GM12864 (cell line): ENCODE data around the gene SEMA3F.

Source experiments
- DNase-seq: peaks from one replicate; pipeline ENCODE4 v3.0.0-alpha.2; 2011; ENCODE audit warnings: low read depth
- H3K4me3 ChIP-seq: 2 replicates; pipeline ENCODE4 v1.5.1; 2011; ENCODE audit warnings: mild to moderate bottlenecking, low read depth, low read length, control low read depth
- CTCF ChIP-seq: IDR thresholded peaks from 2 replicates; pipeline ENCODE4 v1.5.1; 2011; ENCODE audit warnings: low read depth, mild to moderate bottlenecking, moderate library complexity, low read length, control low read depth, inconsistent platforms; ENCODE audit errors: missing control alignments

The SEMA3F gene

GRCh38 chr3:50190936-50191660 is 36.0 kb downstream of the SEMA3F start, which contains the start of gene GNAT1:
TSS of gene GNAT1 (plus strand) at chr3:50191610. CDS start at chr3:50191726, 116 bp downstream.
- no peak for TF ChIP-seq CTCF
- DNase-seq: no peak
- no peak within 1 kb of the TSS for H3K4me3 ChIP-seq

- no peak for DNase-seq
- no peak for TF ChIP-seq CTCF
- no peak overlapping the region for H3K4me3 ChIP-seq
Measured at GRCh38 chr3:50192124-50192523, 37.0 kb downstream of the SEMA3F start.

GRCh38 chr3:50192689-50193141 is 37.6 kb downstream of the SEMA3F start:
- peak; percentile 39 for DNase-seq
- TF ChIP-seq CTCF: peak; percentile 94
- H3K4me3 ChIP-seq: no peak overlapping the region

- no peak for DNase-seq
- TF ChIP-seq CTCF: no peak
- H3K4me3 ChIP-seq: no peak overlapping the region
Measured at GRCh38 chr3:50193286-50193685, 38.2 kb downstream of the SEMA3F start.

- no peak for TF ChIP-seq CTCF
- no peak for DNase-seq
- H3K4me3 ChIP-seq: no peak overlapping the region
Measured at GRCh38 chr3:50193746-50194127, 38.6 kb downstream of the SEMA3F start.

GRCh38 chr3:50194128-50194902 is 39.2 kb downstream of the SEMA3F start:
- DNase-seq: peak; percentile 29
- H3K4me3 ChIP-seq: no peak overlapping the region
- peak; percentile 84 for TF ChIP-seq CTCF
